Activated CD4-positive, CD25-positive, alpha-beta regulatory T cell treated with anti-CD3 and anti-CD28 coated beads, Interleukin-2, amount 50 U/mL, for 72 hours (primary cell): ENCODE data around the gene INSM2.

Experiments used
- DNase-seq: peaks from one replicate; pipeline ENCODE4 v3.0.0; 2021

INSM2 gene

GRCh38 chr14:35549551-35549950 lies 15.6 kb downstream of the INSM2 start:
- no peak for DNase-seq

- DNase-seq = no peak
Measured at GRCh38 chr14:35551081-35551480, 17.1 kb downstream of the INSM2 start.

- DNase-seq = no peak
Measured at GRCh38 chr14:35553808-35554207, 19.8 kb downstream of the INSM2 start.

GRCh38 chr14:35556548-35556947 lies 22.6 kb downstream of the INSM2 start:
- DNase-seq = no peak

GRCh38 chr14:35557221-35557747 lies 23.3 kb downstream of the INSM2 start:
- no peak for DNase-seq

- DNase-seq = no peak
Measured at GRCh38 chr14:35558680-35559079, 24.7 kb downstream of the INSM2 start.

- DNase-seq = no peak
Measured at GRCh38 chr14:35565871-35566464, 32.0 kb downstream of the INSM2 start.

GRCh38 chr14:35571598-35571997 lies 37.6 kb downstream of the INSM2 start:
- no peak for DNase-seq

- DNase-seq = no peak
Measured at GRCh38 chr14:35573911-35574310, 39.9 kb downstream of the INSM2 start.

GRCh38 chr14:35576260-35576659 lies 42.3 kb downstream of the INSM2 start:
- DNase-seq = no peak

GRCh38 chr14:35576856-35577255 lies 42.9 kb downstream of the INSM2 start:
- no peak for DNase-seq

- DNase-seq = no peak
Measured at GRCh38 chr14:35578135-35578534, 44.2 kb downstream of the INSM2 start.

- DNase-seq = no peak
Measured at GRCh38 chr14:35578639-35579038, 44.7 kb downstream of the INSM2 start.
